Uterus (tissue), 4 donors: ENCODE data around the gene C16orf92. TPM values are rescaled to one million over a fixed set of nuclear protein-coding genes. Genes with fewer than 3 reads are reported as not detected.
A peak's percentile ranks its signal among the peaks of the same experiment; 100 is the strongest.

Experiments
- DNase-seq, 2 donors: peaks; one replicate each; pipeline ENCODE4 v3.0.0-alpha.2; 2019 to 2020
- H3K27ac ChIP-seq, 2 donors: fragments of 200-600 bp; sonication (generic); 1 replicate in 1 of 2; 2 replicates in 1 of 2; pipeline ENCODE4 v1.5.1; 2016 to 2018
- H3K27me3 ChIP-seq, 2 donors: fragments of 200-600 bp; sonication (generic); one replicate each; pipeline ENCODE4 v1.5.1; 2018 to 2019; ENCODE audit warnings: control low read depth in 1 of 2
- H3K36me3 ChIP-seq, 2 donors: fragments of 200-600 bp; sonication (generic); one replicate each; pipeline ENCODE4 v1.5.1; 2019; ENCODE audit warnings: control low read depth in 1 of 2
- H3K4me1 ChIP-seq, 2 donors: fragments of 200-600 bp; sonication (generic); one replicate each; pipeline ENCODE4 v1.5.1; 2018 to 2019; ENCODE audit warnings: control low read depth in 1 of 2
- H3K4me3 ChIP-seq, 2 donors: fragments of 200-600 bp; sonication (generic); 1 replicate in 1 of 2; 2 replicates in 1 of 2; pipeline ENCODE4 v1.5.1; 2018 to 2019; ENCODE audit warnings: mild to moderate bottlenecking in 1 of 2
- H3K9me3 ChIP-seq, 2 donors: fragments of 200-600 bp; sonication (generic); one replicate each; pipeline ENCODE4 v1.5.1; 2019; ENCODE audit warnings: control low read depth in 1 of 2
- POLR2A ChIP-seq, 2 donors: fragments of 450-650 bp; IDR thresholded peaks; one replicate each; pipeline ENCODE4 v1.6.1; 2016; ENCODE audit warnings: antibody characterized with exemption in 2 of 2, mild to moderate bottlenecking in 1 of 2, moderate library complexity in 1 of 2
- intact Hi-C: fragments of 100-400 bp; cut with DNase I; formaldehyde crosslinking; loops from one replicate; pipeline ENCODE4 v1.15.1; 2023; ENCODE audit warnings: low total_unique reads
- total RNA-seq, 4 donors: library from RNA; depleted of rRNA in 3 of 4; stranded (reverse); fragments of >200 nt in 3 of 4; gene quantifications; one replicate each; pipeline versions ENCODE4 v1.1.0 to v1.2.4, GENCODE V29; 2014 to 2023
- TF ChIP-seq, protein P1 (sequence below), 4 experiments: fragments of 200-600 bp in 2 of 4; fragments of 450-650 bp in 2 of 4; sonication (generic) in 2 of 4; IDR thresholded peaks; one replicate each; pipeline ENCODE4 v1.5.1; 2016 to 2019; ENCODE audit warnings: antibody characterized with exemption in 4 of 4, mild to moderate bottlenecking in 2 of 4, moderate library complexity in 1 of 4
- donor health status: DM: yes; HTN: yes; CAD: no.

Gene C16orf92
- total RNA-seq, 4 donors from 2014 or later: not detected

GRCh38 chr16:30063278-30063892, 40.4 kb downstream of the C16orf92 start:
- no peak for DNase-seq
- TF ChIP-seq POLR2A (IDR thresholded peaks at IDR 0.05): no peak
- TF ChIP-seq, protein P1, sequence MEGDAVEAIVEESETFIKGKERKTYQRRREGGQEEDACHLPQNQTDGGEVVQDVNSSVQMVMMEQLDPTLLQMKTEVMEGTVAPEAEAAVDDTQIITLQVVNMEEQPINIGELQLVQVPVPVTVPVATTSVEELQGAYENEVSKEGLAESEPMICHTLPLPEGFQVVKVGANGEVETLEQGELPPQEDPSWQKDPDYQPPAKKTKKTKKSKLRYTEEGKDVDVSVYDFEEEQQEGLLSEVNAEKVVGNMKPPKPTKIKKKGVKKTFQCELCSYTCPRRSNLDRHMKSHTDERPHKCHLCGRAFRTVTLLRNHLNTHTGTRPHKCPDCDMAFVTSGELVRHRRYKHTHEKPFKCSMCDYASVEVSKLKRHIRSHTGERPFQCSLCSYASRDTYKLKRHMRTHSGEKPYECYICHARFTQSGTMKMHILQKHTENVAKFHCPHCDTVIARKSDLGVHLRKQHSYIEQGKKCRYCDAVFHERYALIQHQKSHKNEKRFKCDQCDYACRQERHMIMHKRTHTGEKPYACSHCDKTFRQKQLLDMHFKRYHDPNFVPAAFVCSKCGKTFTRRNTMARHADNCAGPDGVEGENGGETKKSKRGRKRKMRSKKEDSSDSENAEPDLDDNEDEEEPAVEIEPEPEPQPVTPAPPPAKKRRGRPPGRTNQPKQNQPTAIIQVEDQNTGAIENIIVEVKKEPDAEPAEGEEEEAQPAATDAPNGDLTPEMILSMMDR (IDR thresholded peaks at IDR 0.05): no peak
- H3K36me3 ChIP-seq: no peaks in the 10 kb centered on the region
- intact Hi-C loops: no loop called here
- peaks cover 10 to 26% of the 10 kb centered on the region in 2 donors for H3K4me1 ChIP-seq
- H3K27ac ChIP-seq: peak overlapping the region; percentile 97 to 99
- H3K4me3 ChIP-seq: peak overlapping the region; percentile 81 to 100
- no peaks in the 10 kb centered on the region for H3K27me3 ChIP-seq
- H3K9me3 ChIP-seq: no peaks in the 10 kb centered on the region

DNA sequence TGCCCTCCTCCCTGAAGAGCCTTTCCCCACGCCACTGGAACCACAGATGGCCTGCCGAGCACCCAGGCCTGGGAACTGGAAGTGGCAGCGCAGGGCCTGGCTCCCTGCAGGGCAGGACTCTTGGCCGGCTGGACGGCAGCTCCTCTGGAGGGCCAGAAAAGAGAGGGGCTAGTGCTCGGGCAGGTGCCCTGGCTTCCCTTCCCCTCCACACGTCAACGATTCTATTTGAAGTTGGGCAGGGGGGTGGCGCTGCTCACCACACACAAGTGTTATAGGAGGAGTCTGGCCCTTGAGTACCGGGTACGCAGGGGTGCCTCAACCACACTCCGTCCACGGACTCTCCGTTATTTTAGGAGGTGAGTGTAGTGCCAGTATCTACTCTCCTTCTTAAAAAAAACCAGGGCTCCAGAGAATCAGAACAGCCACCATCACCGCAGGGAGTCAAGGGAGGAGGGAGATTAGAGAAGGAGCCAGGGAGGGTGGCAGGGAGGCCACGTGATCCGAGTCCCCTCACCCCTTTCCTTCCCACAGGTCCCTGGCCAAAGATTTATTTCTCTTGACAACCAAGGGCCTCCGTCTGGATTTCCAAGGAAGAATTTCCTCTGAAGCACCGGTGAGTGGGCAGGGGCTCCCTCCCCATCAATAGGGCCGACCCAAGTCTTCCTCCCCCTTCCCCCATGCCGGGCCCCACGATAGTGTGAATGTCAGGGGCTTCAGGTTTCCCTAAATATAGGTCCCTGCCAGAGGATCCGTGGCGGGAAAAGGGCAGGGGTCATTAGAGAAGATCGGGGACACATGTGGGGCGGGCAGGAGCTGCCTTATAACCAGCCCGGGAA, 41.1 kb downstream of the C16orf92 start:
- Histone ChIP-seq H3K4me1 (peaks cover 10 to 33% of the 10 kb centered on the region in 2 donors), H3K9me3 (no peaks in the 10 kb centered on the region), H3K4me3 (peak overlapping the region; percentile 81 to 100), H3K27me3 (no peaks in the 10 kb centered on the region), H3K27ac (peak overlapping the region; percentile 97 to 99), H3K36me3 (no peaks in the 10 kb centered on the region)
- DNase-seq: peak; percentile 75 to 84
- intact Hi-C loops: no loop called here
- peak in 1 of 2 donors; percentile 34 for TF ChIP-seq POLR2A (IDR thresholded peaks at IDR 0.05)
- TF ChIP-seq, protein P1 (IDR thresholded peaks at IDR 0.05): peak; percentile 53 to 65 (median 56)

- intact Hi-C loops: no loop called here
- H3K27ac ChIP-seq: peak overlapping the region; percentile 97 to 99
- H3K36me3 ChIP-seq: no peaks in the 10 kb centered on the region
- DNase-seq: peak in 1 of 2 donors; percentile 42
- TF ChIP-seq, protein P1 (IDR thresholded peaks at IDR 0.05): no peak
- no peak for TF ChIP-seq POLR2A (IDR thresholded peaks at IDR 0.05)
- H3K4me3 ChIP-seq: peak overlapping the region; percentile 81 to 100
- peaks cover 14 to 39% of the 10 kb centered on the region in 2 donors for H3K4me1 ChIP-seq
- no peaks in the 10 kb centered on the region for H3K9me3 ChIP-seq
- no peaks in the 10 kb centered on the region for H3K27me3 ChIP-seq
Observed at GRCh38 chr16:30064729-30065101, 41.7 kb downstream of the C16orf92 start.

DNA sequence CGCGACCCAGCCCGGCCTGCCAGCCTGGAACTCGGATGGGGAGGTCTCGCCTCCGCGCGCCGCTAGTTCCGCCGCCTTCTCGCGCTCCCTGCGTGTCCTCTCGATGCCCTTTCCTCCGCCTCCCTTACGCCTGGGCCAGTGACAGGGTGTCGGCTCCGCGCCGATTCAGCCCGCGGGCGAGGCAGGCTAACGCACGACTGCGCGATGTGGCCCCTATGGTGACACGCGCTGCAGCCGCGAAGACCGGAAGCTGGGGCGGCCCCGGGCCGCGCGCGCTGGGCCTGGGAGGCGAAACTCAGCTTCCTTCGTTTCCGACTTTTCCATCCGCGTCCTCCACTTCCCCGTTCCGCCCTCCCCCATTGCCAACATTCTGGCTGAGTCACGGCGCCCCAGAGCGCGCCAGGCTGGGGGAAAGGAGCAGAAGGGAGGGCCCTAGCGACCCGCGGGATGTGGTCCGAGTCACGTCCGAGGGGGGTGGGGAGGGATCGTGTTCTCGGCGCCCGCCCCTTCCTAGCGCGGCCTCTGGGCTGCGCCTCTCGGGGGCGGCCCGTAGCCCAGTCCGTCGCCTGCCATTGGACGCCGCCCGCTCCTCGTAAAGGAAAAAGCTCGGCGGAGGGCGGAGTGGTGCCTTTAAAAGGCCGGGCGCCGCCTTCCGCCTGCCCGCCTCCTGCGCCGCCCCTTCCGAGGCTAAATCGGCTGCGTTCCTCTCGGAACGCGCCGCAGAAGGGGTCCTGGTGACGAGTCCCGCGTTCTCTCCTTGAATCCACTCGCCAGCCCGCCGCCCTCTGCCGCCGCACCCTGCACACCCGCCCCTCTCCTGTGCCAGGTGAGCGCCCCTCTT, 42.3 kb downstream of the C16orf92 start, which contains the start of gene ALDOA:
Gene ALDOA, plus strand, starts transcription at position 659 of the 841 bp plus-strand sequence. CDS start 1,138 bp downstream, outside the sequence.
- Histone ChIP-seq H3K9me3 (no peaks in the 10 kb centered on the region), H3K27me3 (no peaks in the 10 kb centered on the region), H3K36me3 (no peaks in the 10 kb centered on the region), H3K4me1 (peaks cover 15 to 42% of the 10 kb centered on the region in 2 donors), H3K4me3 (peak within 1 kb of the TSS; percentile 81 to 100), H3K27ac (peak within 1 kb of the TSS; percentile 97 to 99)
- intact Hi-C loops: no loop called here
- TF ChIP-seq, protein P1 (IDR thresholded peaks at IDR 0.05): peak in 1 of 4 experiments; percentile 20
- peak; percentile 97 for TF ChIP-seq POLR2A (IDR thresholded peaks at IDR 0.05)
- DNase-seq: peak; percentile 99
